Skeletal muscle cell (primary cell): ENCODE results near the gene SMPD3.

Source experiments
- DNase-seq: peaks from one replicate; pipeline ENCODE4 v3.0.0-alpha.2; 2010; ENCODE audit warnings: low read depth
- H3K4me3 ChIP-seq: 2 replicates; pipeline ENCODE4 v1.5.1; 2011; ENCODE audit warnings: low read depth, mild to moderate bottlenecking, control low read depth, low read length, moderate library complexity

Gene SMPD3

DNA sequence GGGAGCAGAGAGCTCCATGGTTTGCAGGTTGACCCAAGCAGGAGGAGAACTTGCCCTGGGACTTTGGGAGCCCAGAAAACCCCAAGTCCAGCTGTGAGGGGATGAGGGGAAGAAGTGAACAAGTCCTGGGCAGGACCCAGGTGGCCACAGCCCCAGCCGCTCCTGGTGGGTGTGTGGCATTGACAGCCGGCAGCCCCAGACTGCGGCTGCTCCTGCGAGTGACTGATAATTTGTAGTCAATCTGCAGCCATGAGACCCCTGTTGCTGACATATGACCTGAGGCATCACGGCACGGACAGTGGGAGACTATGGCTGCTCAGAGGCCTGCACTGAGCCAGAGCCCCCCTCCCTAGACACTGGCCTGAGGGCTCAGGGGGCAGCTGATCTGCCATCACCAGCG is 71.1 kb downstream of the SMPD3 start:
- no peak overlapping the region for H3K4me3 ChIP-seq
- DNase-seq, result no peak

DNA sequence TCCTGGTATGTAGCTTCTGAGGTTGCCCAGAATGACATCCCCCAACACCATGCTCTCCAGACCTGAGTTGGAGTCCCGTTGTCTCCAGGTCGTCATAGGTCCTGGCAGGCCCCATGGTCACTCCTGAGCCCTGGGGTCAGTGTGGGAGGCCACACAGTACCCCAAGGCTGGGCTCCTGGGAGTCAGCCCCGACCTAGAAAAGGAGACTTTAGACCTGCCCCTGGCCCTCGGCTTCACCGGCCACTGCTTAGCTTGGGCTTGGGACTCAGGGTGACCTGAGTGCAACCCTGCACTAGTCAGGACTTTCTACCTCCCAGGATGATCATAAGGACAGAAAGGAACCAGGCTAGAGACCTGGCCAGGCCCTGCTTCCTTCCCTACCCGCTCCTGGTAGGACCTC is 71.7 kb downstream of the SMPD3 start:
- H3K4me3 ChIP-seq, result no peak overlapping the region
- DNase-seq, result no peak

DNA sequence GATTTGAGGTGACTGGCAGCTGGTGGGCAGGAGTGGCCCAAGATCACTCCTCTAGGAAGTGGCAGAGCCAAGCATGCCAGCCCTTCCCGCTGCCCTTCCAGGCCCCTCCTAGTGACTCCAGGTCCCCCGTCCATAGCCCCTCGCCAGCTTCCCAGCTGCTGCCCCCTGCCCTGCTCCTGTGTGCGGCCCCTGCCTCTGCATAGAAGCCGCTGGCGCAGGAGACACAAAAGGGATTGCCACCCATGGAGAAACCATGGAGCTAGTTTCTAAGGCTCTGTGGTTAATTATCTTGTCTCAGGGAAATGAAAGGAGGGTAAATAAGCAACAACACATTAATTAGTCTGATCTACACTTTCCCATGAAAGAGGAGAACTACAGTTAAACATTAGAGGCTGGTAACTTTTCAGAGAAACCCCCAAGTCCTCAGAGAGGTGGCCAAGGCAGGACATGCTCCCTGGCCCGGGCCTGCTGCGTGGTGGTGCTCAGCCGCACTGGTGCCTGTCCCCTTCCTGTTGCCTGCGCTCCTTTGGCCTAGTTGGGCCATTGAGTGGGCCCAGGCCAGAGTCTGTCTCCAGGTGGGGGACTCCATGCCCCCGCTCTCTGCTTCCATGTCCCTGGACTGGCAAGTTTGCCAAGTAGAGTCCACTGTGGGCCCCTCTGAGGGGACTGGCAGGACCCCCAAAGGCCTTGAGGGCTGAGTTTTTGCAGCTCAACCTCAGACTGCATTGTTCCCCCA is 72.3 kb downstream of the SMPD3 start:
- DNase-seq, result no peak

DNA sequence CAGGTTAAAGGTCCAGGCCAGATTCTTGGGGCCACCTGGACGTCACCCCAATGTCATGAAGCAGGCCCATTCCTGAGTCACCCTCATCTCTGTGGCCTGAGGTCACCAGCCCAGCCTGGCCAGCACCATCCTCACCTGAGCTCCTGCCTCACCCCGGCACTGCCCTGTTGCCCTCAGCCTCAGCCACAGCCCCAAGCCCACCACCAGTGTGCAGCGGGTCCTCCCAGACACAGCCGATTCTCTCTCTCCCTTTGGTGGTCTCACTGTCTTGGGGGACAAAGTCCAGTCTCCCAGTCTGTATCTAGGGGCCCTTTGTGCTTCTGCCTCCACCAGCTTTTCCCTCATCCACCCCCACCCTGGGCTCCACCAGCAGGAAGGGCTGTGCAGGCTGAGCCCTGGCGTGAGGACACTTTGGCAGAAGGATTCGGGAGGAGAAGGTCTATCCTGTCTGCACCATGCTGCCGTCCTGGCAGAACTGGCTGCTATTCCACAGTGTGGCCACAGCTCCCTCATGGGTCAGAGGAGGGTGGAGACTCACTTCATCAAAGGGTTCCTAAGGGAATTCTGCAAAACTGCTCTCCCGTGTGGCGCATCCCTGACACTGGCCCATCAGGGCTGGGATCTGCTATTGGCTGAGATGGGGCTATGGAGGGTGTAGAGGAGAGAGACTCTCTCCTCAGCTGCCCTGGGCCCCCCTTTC is 73.2 kb downstream of the SMPD3 start:
- DNase-seq, result no peak
- no peak overlapping the region for H3K4me3 ChIP-seq

More for the DNA sequence above, 72.3 kb downstream of the SMPD3 start:
- no peak overlapping the region for H3K4me3 ChIP-seq

DNA sequence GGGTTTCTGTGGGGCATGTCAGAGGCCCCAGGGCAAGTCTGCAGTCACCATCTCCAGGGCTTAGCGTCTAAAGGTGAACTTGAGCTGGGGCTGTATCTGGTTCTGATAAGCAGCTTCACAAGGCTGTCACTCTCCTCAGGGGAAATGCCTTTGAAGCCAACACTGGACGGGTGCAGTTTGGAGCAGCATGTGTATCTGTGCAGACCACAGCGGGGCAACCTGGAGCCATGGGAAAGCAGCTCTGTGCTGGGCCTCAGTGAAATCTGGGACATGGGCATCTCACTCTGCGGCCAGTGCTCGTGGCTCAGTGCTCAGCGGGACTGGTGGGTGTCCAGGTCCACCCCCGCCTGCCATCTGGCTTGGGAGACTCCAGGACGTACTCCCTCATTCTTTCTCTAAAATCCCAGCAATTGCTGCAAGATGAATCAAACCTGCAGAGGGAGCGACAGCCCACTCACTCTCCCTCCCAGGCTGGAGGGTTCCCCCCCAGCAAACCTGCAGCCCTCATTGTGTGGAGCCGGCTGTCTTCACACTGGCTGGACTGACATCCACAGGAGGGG is 74.0 kb downstream of the SMPD3 start:
- no peak overlapping the region for H3K4me3 ChIP-seq
- DNase-seq, result no peak

DNA sequence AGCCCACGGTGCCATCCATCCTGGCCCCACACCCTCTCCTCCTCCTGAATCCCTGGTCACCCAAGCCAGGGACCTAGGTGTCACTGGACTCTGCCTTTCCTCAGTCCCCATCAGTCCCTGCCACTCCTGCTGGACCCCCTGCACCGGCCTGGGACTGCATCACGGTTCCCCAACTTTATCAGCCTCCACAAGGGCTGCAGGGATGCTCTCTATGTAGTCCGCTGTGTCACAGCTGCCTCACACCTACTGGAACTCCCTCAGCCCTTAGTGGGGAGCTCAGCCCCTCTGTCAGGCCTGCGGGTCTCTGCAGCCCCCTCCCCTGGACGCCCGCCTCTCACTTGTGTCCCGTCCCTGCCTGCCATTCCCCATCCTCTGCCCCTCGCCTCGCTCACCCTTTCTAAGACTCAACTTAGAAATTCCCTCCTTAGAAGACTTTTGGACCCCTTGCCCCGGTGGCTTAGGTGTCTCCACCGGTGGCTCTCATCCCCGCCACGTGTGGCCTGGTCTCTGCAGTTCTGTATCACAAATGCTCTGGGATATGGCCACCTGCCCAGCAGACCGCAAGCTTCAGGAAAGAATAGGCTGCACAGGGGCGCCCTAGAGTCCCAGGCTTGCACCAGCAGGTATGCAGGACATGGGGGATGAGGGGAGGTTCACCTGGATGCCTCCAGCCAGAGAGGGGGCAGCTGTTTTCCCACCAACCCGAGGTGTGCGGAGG is 74.6 kb downstream of the SMPD3 start:
- H3K4me3 ChIP-seq, result no peak overlapping the region
- no peak for DNase-seq

DNA sequence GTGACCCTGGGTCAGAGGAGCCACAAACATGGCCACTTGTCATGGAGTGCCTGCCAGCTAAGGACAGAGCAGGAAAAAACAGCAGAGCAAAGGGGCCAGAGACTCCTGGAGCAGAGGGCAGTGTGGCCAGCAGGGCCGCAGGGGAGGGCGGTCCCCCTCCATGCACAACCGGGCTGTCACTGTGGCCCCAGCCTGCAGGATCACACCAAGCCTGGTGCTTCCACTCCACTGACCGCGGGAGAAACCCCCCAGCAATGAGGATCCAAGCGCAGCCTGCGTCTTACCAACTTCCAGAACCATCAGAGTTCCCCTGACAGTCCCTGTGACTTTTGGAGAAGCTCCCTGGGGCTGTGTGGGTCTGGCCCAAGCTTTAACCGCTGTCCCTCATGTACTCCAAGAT is 75.5 kb downstream of the SMPD3 start:
- DNase-seq, result no peak
- no peak overlapping the region for H3K4me3 ChIP-seq

DNA sequence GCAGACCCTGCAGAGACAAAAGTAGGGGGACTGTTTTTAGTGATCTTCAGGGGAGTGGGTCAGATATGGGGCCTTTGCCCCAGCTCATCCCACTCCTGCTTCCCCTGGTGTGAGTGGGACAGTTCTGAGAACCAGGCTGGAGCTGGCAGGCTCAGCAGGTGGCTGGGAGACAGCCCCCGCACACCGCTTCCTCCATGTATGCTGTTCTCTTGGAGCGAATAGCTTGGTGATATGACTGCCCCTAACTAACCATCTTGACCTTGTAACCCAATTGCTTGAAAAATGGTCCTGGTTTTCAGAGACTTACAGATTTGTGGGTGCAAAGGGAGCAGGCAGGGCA is 76.0 kb downstream of the SMPD3 start:
- DNase-seq, result no peak
- no peak overlapping the region for H3K4me3 ChIP-seq

DNA sequence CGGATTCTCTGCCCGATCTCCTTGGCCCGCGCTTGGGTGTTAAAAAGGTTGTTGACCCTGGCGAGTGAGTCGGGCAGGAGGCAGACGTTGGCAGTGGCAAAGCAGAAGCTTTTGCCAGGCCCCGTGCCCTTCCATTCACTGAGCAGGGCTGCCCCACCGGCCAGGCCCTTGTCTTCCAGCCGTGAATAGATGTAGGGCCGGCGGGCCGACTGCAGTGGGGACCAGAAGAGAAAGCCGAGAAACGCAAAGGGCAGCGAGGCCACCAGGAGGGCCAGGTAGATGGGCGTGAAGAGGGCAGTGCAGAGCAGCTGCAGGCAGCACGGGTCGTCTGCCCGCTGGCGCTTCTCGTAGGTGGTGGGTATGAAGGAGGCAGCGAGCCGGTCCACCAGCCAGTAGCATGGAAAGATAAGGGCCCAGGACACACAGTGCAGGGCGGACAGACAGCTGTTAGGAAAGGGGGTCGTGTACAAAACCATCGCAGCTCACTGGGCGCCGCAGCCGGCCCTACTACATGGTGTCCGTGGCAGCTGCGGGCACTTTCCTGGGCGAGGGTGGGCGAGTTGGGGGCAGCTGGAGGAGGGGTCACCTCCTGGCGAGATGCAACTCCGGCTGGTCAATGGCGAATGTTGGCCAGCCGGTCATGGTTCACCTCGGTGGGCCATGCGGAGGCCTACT is 76.5 kb downstream of the SMPD3 start:
- DNase-seq, result no peak

DNA sequence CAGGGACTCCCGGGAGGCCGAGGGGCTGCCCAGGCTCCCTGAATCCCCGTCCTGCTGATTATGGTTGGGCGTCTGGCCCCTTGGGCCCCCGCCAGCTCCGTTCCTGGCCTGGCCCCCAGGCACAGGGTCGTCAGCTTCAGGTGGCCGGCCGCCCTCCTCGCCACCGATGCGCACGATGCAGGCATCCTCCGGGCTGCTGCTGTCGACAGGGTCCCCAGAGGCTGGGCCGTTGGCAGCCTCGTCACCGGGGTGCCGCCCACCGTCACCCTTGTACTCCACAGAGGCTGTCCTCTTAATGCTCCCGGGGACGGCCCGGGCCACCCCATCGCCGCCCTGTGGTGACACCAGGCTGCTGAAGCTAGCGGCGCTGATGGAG is 77.0 kb downstream of the SMPD3 start:
- no peak overlapping the region for H3K4me3 ChIP-seq
- DNase-seq, result no peak

More for the DNA sequence above, 76.5 kb downstream of the SMPD3 start:
- no peak overlapping the region for H3K4me3 ChIP-seq

DNA sequence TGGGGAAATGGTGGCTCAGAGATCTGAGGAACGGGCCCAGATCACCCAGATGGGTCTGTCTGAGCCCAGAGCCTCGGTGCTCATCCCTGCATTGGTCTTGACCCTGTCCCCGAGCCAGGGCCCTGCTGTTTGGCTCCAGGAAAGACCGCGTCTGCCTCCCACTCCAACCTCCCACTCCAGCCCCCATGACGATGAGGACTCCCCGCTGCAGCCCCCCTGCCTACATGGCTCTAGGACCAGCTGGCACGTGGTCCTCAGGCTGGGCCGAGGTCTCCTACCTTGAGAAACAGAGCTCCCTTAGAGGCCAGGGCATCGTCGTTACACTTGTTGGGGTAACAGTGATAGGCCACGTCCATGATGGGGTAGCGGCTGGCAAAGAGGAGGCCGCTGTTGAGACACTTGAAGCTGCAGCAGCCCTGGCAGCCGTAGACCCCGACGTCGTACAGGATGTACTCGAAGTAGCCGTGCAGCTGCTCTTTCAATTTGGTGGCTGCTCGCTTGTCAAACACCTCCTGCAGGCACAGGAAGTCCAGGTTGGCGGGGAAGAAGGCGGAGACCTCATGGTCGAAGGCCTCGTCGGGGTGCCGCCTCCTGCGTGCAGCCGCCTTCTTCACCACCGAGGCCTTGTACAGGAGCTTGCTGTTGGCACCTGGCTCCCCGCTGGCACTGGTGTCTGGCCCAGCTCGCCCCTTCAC is 77.6 kb downstream of the SMPD3 start:
- DNase-seq, result no peak
- no peak overlapping the region for H3K4me3 ChIP-seq

DNA sequence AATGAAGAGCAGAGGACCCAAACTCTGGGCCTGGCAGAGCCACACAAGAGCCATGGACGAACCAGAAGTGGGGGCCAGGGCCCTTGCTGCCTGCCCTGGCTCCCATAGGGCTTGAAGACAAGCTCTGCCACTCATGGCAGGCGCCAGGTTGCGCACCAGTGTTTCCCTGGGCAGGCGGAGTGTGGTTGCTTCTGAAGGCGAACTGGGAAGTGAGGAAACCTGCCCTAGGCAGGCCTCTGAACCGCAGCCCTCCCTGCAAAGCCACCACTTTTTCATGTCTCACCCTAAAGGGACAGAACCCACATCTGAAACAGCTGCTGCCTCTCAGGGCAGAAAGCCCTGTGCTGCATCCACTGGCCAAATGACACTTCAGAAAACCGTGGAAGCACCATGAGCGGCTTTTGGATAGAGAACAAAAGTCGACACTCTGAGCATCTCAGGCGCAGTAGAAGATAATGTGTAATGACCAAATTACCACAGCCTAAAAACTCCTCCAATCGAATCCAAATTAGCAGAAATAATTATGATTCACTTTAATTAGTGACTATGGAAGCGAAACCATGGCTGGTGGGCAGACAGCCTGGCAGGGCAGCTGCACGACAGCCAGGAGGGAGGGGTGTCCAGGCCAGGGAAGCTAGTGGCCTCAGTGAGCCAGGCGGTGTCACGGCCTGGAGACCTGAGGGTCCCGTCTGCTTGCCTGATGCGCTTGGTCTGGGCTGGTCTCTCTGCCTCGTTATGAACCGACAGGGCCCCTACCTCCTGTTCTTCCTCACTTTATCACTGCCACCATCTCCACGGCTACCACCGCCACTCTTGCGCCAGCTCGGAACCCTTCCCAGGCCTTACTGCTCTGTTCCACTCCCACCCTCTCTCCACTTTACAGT is 78.4 kb downstream of the SMPD3 start:
- no peak for DNase-seq
- no peak overlapping the region for H3K4me3 ChIP-seq

DNA sequence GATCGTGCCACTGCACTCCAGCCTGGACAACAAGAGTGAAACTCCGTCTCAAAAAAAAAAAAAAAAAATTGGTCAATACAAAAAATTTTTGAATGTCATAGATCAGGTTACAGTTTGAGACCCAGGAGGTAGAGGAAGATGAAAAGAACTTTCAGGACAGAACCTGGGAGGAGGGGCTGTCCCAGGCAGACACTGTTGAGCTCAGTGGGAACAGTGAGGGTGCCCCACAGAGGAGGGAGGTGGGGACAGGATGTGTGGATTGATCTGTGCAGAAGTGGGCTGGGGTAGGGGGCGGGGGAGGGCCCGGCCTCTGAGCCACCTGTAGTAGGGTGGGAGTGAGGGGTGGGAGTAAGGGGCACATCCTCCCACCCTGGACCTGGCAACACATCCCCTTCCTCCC is 79.1 kb downstream of the SMPD3 start:
- H3K4me3 ChIP-seq, result no peak overlapping the region

DNA sequence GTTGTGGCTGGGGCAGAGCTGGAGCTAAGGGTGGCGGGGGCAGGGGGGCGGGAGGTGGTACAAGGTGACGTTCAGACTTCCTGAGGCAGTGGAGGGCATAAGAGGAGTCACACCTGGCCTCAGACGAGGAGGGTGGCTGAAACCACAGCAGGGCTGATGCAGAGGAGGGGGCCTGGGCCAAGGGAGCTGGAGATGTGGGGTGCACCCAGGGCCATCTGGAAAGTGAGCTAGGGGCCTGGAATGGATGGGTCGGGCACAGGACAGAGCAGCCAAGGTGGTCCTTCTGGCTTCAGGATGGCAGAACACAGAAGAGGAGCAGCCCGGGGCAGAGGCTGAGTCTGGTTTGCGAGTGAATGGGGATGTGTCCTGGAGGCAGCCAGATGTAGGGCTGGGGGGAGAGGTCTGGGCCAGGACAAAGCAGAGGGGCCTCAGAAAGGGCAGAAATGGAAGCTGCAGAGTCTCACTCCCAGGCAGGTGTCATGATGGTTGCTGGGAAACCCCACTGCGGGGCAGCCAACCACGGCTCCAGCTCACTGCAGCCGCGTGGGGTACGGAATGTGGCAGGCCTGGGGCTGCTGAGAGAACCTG is 79.9 kb downstream of the SMPD3 start:
- DNase-seq, result no peak
- H3K4me3 ChIP-seq, result no peak overlapping the region

More for the DNA sequence above, 79.1 kb downstream of the SMPD3 start:
- DNase-seq, result no peak

DNA sequence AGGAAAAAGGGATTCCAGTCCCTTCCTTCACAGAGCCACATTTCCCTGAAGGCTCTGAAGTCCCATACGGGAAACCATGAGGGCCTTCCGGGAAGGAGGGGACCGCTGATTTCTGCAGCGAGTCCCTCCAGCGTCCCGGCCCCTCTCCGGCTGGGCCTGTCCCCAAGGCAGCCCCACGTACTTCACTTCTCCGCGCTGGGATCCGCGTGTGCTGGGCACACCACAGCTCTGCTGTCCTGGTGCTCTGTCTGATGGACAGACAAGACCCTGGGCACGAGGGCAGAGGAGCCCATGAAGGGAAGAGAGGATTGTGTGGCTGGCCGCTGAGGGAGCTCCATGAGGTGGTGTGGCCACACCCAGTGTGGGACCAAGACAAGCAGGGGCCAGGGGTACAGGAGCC is 80.4 kb downstream of the SMPD3 start:
- no peak overlapping the region for H3K4me3 ChIP-seq
- no peak for DNase-seq

DNA sequence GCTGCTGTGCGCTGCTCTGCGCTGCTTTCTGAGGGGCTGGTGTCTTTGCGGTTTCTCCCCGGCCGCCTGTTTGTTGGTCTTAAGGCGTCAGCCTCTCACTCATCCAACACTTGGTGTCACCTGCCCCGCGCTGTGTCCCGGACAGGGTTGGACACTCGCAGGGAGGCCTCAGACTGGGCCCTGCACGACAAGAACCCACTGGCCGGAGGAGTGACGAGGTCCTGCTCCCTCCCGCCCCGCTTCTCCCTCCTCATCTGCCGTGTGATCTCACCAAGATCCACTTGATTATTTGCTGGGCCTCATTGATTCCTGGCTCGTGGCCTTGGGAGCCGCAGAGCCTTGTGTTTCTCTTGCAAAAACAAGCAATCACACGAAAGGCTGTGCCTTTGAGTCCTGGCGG is 80.9 kb downstream of the SMPD3 start:
- H3K4me3 ChIP-seq, result no peak overlapping the region
- no peak for DNase-seq

DNA sequence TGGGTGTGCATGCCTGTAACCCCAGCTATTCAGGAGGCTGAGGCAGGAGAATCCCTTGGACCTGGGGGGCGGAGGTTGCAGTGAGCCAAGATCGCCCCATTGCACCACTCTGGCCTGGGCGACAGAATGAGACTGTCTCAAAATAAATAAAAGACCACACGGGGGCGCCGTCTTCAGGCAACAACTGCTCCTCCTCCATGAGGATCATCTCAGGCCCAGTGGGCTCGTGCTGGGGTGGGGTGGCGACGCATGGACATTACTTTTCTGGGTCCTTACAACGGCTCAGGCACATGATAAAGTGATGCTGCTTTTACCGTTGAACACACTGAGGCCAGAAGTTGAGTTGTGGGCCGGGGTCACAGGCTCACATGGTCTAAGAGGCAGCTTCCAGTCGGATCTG is 81.3 kb downstream of the SMPD3 start:
- DNase-seq, result no peak
- no peak overlapping the region for H3K4me3 ChIP-seq

DNA sequence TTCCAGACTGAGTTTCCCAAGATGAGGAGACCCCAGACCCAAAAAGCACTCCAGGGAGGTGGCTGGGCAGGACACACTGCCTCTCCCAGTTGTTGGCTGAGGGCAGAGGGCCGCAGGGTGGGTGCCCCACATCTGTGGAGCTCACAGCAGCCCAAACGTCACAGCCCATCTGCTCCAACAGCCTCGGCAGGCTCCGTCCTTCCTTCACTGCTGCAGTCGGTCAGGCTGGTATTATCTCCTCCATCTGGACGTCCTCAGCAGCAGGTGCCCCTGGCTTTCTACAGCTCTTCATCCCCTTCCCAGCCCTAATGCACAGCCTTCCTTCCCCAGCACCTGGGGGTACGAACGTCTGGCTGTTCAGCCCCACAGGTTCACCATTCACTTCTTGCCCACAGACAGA is 82.2 kb downstream of the SMPD3 start:
- H3K4me3 ChIP-seq, result no peak overlapping the region
- no peak for DNase-seq
